Upper lobe of left lung (tissue), 4 donors: ENCODE measurements around the gene SLC9A6.

Experiments used
- POLR2AphosphoS5 ChIP-seq, 2 donors: sonication (generic); formaldehyde crosslinking; IDR thresholded peaks; one replicate each; pipeline ENCODE4 v1.5.1; 2017; ENCODE audit warnings: antibody characterized with exemption in 2 of 2
- TF ChIP-seq, protein P1 (sequence below), 6 experiments: fragments of 450-650 bp in 4 of 6; fragments of 200-600 bp in 2 of 6; sonication (generic) in 2 of 6; IDR thresholded peaks; one replicate each; pipeline ENCODE4 v1.5.1; 2016 to 2019; ENCODE audit warnings: antibody characterized with exemption in 6 of 6

DNA sequence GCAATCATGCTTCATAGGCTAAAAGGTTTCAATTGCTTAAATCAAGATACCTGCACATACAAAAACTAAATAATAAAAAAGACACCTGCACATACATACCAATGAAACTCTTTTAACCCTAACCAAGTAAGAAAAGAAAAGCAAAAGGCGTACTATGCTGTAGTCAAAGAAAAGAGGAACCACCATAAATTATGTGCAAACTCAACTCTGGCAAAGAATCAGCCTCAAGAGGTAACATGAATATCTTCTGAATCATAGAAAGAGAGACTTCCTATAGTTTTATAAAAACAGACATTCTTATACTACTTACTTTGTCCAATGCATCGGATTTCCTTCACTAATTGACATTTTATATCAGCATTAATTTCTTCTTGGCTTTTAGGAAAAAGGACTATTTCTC, 40.7 kb upstream of the SLC9A6 start:
- TF ChIP-seq, protein P1, sequence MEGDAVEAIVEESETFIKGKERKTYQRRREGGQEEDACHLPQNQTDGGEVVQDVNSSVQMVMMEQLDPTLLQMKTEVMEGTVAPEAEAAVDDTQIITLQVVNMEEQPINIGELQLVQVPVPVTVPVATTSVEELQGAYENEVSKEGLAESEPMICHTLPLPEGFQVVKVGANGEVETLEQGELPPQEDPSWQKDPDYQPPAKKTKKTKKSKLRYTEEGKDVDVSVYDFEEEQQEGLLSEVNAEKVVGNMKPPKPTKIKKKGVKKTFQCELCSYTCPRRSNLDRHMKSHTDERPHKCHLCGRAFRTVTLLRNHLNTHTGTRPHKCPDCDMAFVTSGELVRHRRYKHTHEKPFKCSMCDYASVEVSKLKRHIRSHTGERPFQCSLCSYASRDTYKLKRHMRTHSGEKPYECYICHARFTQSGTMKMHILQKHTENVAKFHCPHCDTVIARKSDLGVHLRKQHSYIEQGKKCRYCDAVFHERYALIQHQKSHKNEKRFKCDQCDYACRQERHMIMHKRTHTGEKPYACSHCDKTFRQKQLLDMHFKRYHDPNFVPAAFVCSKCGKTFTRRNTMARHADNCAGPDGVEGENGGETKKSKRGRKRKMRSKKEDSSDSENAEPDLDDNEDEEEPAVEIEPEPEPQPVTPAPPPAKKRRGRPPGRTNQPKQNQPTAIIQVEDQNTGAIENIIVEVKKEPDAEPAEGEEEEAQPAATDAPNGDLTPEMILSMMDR (IDR thresholded peaks at IDR 0.05), result no peak
- no peak for TF ChIP-seq POLR2AphosphoS5 (IDR thresholded peaks at IDR 0.05)
